ENCODE data around the gene SLC12A1. TPM values are rescaled to one million over a fixed set of nuclear protein-coding genes. Genes with fewer than 3 reads are reported as not detected.

The SLC12A1 gene
- total RNA-seq, 1 donor from 2014 or later, result 0.16 TPM

Small RNA genes within 50 kb of the gene (small RNA-seq; reads per million reads assigned to genes)
- not detected for gene RF00019

Other genes with a start within 250 kb of the SLC12A1 start
- not detected for gene SLC24A5, start 85.3 kb upstream of the SLC12A1 start, total RNA-seq
- 158 TPM for gene MYEF2, start 28.0 kb upstream of the SLC12A1 start, total RNA-seq
- 0.16 TPM for gene CTXN2, start 14.6 kb upstream of the SLC12A1 start, total RNA-seq
- gene DUT, start 125.1 kb downstream of the SLC12A1 start, total RNA-seq, result 59.4 TPM

All from occipital lobe (tissue), 2 donors.